Rectal smooth muscle tissue (tissue), 1 donor: ENCODE measurements around the gene XIST.
"Not testable (repeated sequence)": the region's sequence is repeated elsewhere in the genome, so short reads cannot be mapped to it uniquely, and the experiment has no call there.

Source experiments
- H3K27ac ChIP-seq: one replicate; pipeline ENCODE4 v1.7.0; 2013; ENCODE audit warnings: low read depth, low read length, inconsistent platforms
- H3K27me3 ChIP-seq: one replicate; pipeline ENCODE4 v1.7.0; 2013; ENCODE audit warnings: low read length; ENCODE audit not compliant: control insufficient read depth, insufficient read depth
- H3K36me3 ChIP-seq: one replicate; pipeline ENCODE4 v1.7.0; 2013; ENCODE audit warnings: low read length; ENCODE audit not compliant: control insufficient read depth, insufficient read depth
- H3K4me1 ChIP-seq: one replicate; pipeline ENCODE4 v1.7.0; 2013; ENCODE audit warnings: low read length; ENCODE audit not compliant: control insufficient read depth, insufficient read depth
- H3K4me3 ChIP-seq: one replicate; pipeline ENCODE4 v1.7.0; 2013; ENCODE audit warnings: low read length
- H3K9ac ChIP-seq: one replicate; pipeline ENCODE4 v1.7.0; 2013; ENCODE audit warnings: low read length

Gene XIST

GRCh38 chrX:73819864-73820558 is 32.5 kb downstream of the XIST start:
- not testable (repeated sequence) for H3K36me3 ChIP-seq, H3K4me3 ChIP-seq, H3K27ac ChIP-seq, H3K27me3 ChIP-seq, H3K4me1 ChIP-seq, H3K9ac ChIP-seq

GRCh38 chrX:73818200-73819116 is 34.1 kb downstream of the XIST start:
- Histone ChIP-seq H3K4me1 (no peaks in the 10 kb centered on the region), H3K36me3 (no peaks in the 10 kb centered on the region), H3K9ac (no peak overlapping the region), H3K27me3 (no peaks in the 10 kb centered on the region), H3K4me3 (no peak overlapping the region), H3K27ac (no peak overlapping the region)

GRCh38 chrX:73817393-73818199 is 34.9 kb downstream of the XIST start:
- Histone ChIP-seq H3K9ac (no peak overlapping the region), H3K27ac (no peak overlapping the region), H3K4me3 (no peak overlapping the region), H3K4me1 (no peaks in the 10 kb centered on the region), H3K27me3 (no peaks in the 10 kb centered on the region), H3K36me3 (no peaks in the 10 kb centered on the region)

GRCh38 chrX:73812256-73812655 is 40.3 kb downstream of the XIST start:
- no peaks in the 10 kb centered on the region for H3K27me3 ChIP-seq
- no peaks in the 10 kb centered on the region for H3K36me3 ChIP-seq
- no peak overlapping the region for H3K4me3 ChIP-seq
- H3K4me1 ChIP-seq = no peaks in the 10 kb centered on the region
- H3K9ac ChIP-seq = no peak overlapping the region
- H3K27ac ChIP-seq = no peak overlapping the region

GRCh38 chrX:73804109-73804508 is 48.4 kb downstream of the XIST start:
- not testable (repeated sequence) for H3K4me1 ChIP-seq, H3K9ac ChIP-seq, H3K4me3 ChIP-seq, H3K27me3 ChIP-seq, H3K36me3 ChIP-seq, H3K27ac ChIP-seq

- Histone ChIP-seq H3K36me3 (no peaks in the 10 kb centered on the region), H3K4me1 (no peaks in the 10 kb centered on the region), H3K27ac (no peak overlapping the region), H3K4me3 (no peak overlapping the region), H3K9ac (no peak overlapping the region), H3K27me3 (no peaks in the 10 kb centered on the region)
Observed at GRCh38 chrX:73799888-73800287, 52.6 kb downstream of the XIST start.

GRCh38 chrX:73792511-73792910 is 60.0 kb downstream of the XIST start:
- not testable (repeated sequence) for H3K9ac ChIP-seq, H3K4me1 ChIP-seq, H3K27me3 ChIP-seq, H3K27ac ChIP-seq, H3K4me3 ChIP-seq, H3K36me3 ChIP-seq

- Histone ChIP-seq H3K4me1 (no peaks in the 10 kb centered on the region), H3K27me3 (no peaks in the 10 kb centered on the region), H3K9ac (no peak overlapping the region), H3K27ac (no peak overlapping the region), H3K36me3 (no peaks in the 10 kb centered on the region), H3K4me3 (no peak overlapping the region)
Observed at GRCh38 chrX:73785493-73785892, 67.0 kb downstream of the XIST start.
